ENCODE measurements around the gene SLC6A12. TPM values are rescaled to one million over a fixed set of nuclear protein-coding genes. Genes with fewer than 3 reads are reported as not detected.

Gene SLC6A12
- total RNA-seq, 1 donor from 2014 or later: not detected

DNA sequence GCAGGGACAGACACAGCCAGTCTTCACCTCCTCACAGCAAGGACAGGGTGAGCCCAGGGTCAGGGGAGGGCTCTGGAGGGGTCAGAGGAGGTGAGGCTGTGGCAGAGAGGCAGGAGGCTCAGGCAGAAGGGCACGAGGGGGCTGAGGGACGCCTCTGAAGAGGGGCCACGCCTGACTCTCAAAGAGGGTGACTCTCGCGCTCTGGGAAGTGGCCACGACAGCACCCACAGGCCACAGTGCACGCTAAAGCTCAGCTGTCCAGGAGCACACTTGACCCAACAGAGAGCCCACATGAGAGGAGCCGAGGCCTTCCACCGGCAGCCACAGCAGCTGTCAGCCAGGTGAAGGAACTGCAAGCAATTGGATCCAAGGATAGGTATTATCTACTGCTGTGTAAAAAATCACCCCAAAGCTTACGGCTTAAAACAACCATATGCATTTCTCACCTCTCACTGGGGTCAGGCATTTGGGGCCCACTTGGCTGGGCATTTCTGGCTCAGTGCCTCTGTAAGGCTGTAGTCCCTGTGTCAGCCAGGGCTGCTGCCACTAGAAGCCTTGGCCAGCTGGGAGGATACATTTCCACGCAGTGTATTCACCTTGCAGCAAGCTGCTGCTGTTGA lies 27.8 kb downstream of the SLC6A12 start:
- TF ChIP-seq, protein P1, sequence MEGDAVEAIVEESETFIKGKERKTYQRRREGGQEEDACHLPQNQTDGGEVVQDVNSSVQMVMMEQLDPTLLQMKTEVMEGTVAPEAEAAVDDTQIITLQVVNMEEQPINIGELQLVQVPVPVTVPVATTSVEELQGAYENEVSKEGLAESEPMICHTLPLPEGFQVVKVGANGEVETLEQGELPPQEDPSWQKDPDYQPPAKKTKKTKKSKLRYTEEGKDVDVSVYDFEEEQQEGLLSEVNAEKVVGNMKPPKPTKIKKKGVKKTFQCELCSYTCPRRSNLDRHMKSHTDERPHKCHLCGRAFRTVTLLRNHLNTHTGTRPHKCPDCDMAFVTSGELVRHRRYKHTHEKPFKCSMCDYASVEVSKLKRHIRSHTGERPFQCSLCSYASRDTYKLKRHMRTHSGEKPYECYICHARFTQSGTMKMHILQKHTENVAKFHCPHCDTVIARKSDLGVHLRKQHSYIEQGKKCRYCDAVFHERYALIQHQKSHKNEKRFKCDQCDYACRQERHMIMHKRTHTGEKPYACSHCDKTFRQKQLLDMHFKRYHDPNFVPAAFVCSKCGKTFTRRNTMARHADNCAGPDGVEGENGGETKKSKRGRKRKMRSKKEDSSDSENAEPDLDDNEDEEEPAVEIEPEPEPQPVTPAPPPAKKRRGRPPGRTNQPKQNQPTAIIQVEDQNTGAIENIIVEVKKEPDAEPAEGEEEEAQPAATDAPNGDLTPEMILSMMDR (IDR thresholded peaks at IDR 0.05): no peak
- TF ChIP-seq POLR2A (IDR thresholded peaks at IDR 0.05) (no peak), POLR2AphosphoS5 (IDR thresholded peaks at IDR 0.05; ENCODE audit: insufficient read depth in 1 of 2, low read depth in 1 of 2) (no peak)
- Histone ChIP-seq H3K27me3 (no peaks in the 10 kb centered on the region), H3K9me3 (no peaks in the 10 kb centered on the region), H3K4me3 (no peak overlapping the region), H3K36me3 (no peaks in the 10 kb centered on the region), H3K27ac (no peak overlapping the region), H3K4me1 (peaks cover 5% of the 10 kb centered on the region)
- no peak for DNase-seq (ENCODE audit: extremely low spot score in 2 of 2)
- intact Hi-C loops (cut with DNase I): no loop called here

DNA sequence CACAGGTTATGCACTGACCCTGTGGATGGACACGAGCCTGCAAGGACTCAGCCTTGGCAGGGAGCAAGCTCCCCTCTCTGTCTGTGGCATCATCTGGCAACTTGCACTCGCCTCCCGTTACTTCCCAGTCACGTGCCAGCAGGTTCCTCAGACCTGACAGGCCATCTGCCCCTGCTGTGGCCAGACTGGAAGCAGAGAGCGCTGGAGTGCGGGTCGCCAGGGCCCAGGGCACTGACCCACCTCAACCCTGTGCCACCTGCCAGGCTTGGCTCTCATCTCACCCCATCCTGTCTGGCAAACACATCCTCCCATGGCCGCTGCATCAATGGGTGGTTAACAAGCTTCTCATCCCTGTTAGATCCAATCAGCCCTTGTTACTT lies 28.4 kb downstream of the SLC6A12 start:
- no peak overlapping the region for H3K4me3 ChIP-seq
- H3K4me1 ChIP-seq: peaks cover 5% of the 10 kb centered on the region
- TF ChIP-seq, protein P1 (IDR thresholded peaks at IDR 0.05): no peak
- H3K36me3 ChIP-seq: no peaks in the 10 kb centered on the region
- no peak for DNase-seq (ENCODE audit: extremely low spot score in 2 of 2)
- no peak overlapping the region for H3K27ac ChIP-seq
- H3K9me3 ChIP-seq: no peaks in the 10 kb centered on the region
- no peaks in the 10 kb centered on the region for H3K27me3 ChIP-seq
- intact Hi-C loops (cut with DNase I): no loop called here

GRCh38 chr12:184811-185575 lies 29.0 kb downstream of the SLC6A12 start:
- TF ChIP-seq, protein P1 (IDR thresholded peaks at IDR 0.05): no peak
- no peak for TF ChIP-seq POLR2A (IDR thresholded peaks at IDR 0.05)
- no peak for TF ChIP-seq POLR2AphosphoS5 (IDR thresholded peaks at IDR 0.05; ENCODE audit: insufficient read depth in 1 of 2, low read depth in 1 of 2)
- H3K4me1 ChIP-seq: peaks cover 5% of the 10 kb centered on the region
- intact Hi-C loops (cut with DNase I): no loop called here
- no peak for DNase-seq (ENCODE audit: extremely low spot score in 2 of 2)
- no peaks in the 10 kb centered on the region for H3K9me3 ChIP-seq
- H3K27ac ChIP-seq: no peak overlapping the region
- H3K27me3 ChIP-seq: no peaks in the 10 kb centered on the region
- H3K36me3 ChIP-seq: no peaks in the 10 kb centered on the region
- H3K4me3 ChIP-seq: no peak overlapping the region

DNA sequence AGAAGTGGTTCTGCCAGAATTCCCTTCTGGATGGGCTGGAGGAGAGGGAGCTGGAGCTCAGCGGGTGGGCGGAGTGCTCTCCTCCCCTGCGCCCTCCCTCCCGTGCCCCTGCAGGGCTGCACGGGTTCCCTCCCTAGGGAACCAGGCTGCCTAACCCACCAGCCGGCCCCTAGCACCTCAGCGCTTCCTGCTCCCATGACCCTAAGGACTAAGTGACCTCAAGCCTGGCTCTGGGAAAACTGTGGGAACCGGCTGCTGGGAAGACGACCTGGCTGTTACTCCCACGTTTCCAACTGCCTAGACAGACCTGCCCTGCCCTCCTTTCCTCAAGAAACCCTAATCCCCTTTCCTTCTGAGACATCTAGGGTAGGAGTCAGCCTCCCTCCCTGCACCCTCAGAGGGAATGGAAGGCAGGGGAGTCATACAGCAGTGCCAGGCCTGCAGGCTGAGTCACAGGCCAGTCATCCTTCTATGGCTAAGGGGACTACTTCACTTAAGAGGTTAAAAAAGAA lies 31.5 kb downstream of the SLC6A12 start:
- intact Hi-C loops (cut with DNase I): no loop called here
- no peak for TF ChIP-seq POLR2A (IDR thresholded peaks at IDR 0.05)
- TF ChIP-seq, protein P1 (IDR thresholded peaks at IDR 0.05): no peak
- TF ChIP-seq POLR2AphosphoS5 (IDR thresholded peaks at IDR 0.05; ENCODE audit: insufficient read depth in 1 of 2, low read depth in 1 of 2): no peak

DNA sequence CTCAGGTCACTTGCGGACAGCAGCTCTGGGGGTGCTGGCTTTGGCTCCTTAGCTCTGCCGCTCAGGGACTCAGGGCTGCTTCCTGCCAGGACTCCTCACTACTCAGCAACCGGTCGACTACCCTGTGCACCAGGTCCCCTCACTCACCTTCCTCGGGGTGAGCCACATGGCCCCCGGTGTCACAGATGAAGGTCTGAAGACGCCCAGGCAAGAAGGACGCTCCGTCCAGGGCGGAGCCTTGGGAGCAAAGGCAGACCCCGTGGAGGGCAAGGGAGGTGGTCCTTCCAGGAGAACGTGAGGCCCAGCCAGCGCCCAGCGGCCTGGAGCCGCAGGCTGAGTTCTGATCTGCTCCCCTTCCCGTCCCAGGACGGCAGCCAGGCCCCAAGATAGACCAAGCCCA lies 32.0 kb downstream of the SLC6A12 start:
- no peaks in the 10 kb centered on the region for H3K36me3 ChIP-seq
- H3K27me3 ChIP-seq: no peaks in the 10 kb centered on the region
- TF ChIP-seq POLR2A (IDR thresholded peaks at IDR 0.05): no peak
- no peak for TF ChIP-seq POLR2AphosphoS5 (IDR thresholded peaks at IDR 0.05; ENCODE audit: insufficient read depth in 1 of 2, low read depth in 1 of 2)
- TF ChIP-seq, protein P1 (IDR thresholded peaks at IDR 0.05): no peak
- H3K4me1 ChIP-seq: no peaks in the 10 kb centered on the region
- intact Hi-C loops (cut with DNase I): no loop called here
- H3K4me3 ChIP-seq: no peak overlapping the region
- H3K27ac ChIP-seq: no peak overlapping the region
- DNase-seq (ENCODE audit: extremely low spot score in 2 of 2): no peak
- no peaks in the 10 kb centered on the region for H3K9me3 ChIP-seq

More for the DNA sequence above, 31.5 kb downstream of the SLC6A12 start:
- Histone ChIP-seq H3K4me3 (no peak overlapping the region), H3K9me3 (no peaks in the 10 kb centered on the region), H3K4me1 (no peaks in the 10 kb centered on the region), H3K27ac (no peak overlapping the region), H3K36me3 (no peaks in the 10 kb centered on the region), H3K27me3 (no peaks in the 10 kb centered on the region)
- DNase-seq (ENCODE audit: extremely low spot score in 2 of 2): no peak

Measured in vagina (tissue), 2 donors.